ENCODE measurements around the gene JOSD2. TPM values are rescaled to one million over a fixed set of nuclear protein-coding genes. Genes with fewer than 3 reads are reported as not detected.
"Not testable (repeated sequence)": the region's sequence is repeated elsewhere in the genome, so short reads cannot be mapped to it uniquely, and the experiment has no call there.

Gene JOSD2
- polyA plus RNA-seq, 12 donors, result 11.8 to 41.3 (median 17.8) TPM; not detected in 1

DNA sequence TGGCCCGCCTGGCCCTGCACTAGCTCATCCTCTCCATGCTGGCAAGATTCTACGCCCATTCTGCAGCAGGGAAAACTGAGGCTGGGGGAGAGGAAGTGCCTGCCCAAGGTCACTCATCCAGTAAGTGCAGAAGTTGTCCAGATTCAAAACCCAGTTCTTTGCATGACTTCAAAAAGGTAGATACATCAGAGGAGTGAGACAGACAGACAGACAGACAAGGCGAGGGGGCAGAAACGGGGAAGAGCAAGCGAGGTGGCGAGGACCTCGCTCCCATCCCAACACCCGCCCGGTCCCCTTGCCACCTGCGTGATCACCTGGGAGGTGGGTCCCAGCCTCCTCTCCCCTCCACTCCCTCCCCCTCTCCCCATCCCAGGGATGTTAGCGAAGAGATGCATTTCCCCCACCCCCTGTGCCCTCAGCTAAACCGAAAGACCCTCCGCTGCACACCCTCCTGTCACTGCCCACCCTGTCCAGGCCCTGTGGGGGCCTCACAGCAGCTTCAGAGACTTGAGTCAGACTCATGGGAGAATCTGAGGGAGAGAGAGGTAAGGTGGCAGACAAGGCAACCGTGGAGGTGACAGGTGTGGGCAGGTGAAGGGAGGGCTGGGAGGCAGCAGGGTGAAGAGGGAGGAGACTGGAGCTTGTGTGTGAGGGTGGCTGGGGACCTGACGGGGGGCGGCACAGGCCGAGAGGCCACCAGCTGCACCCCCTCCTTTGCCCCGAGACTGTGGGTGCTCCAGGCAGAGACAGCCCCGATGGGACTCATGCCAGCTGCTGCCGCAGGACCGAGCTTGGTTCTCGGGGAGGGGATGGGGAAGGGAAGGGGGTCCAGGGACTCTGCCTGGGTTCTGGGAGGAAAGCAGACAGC, 38.3 kb upstream of the JOSD2 start:
- DNase-seq, result no peak

- DNase-seq, result no peak
Measured at GRCh38 chr19:50548191-50549058, 37.4 kb upstream of the JOSD2 start.

GRCh38 chr19:50547385-50548190, 36.6 kb upstream of the JOSD2 start:
- no peak for DNase-seq

DNA sequence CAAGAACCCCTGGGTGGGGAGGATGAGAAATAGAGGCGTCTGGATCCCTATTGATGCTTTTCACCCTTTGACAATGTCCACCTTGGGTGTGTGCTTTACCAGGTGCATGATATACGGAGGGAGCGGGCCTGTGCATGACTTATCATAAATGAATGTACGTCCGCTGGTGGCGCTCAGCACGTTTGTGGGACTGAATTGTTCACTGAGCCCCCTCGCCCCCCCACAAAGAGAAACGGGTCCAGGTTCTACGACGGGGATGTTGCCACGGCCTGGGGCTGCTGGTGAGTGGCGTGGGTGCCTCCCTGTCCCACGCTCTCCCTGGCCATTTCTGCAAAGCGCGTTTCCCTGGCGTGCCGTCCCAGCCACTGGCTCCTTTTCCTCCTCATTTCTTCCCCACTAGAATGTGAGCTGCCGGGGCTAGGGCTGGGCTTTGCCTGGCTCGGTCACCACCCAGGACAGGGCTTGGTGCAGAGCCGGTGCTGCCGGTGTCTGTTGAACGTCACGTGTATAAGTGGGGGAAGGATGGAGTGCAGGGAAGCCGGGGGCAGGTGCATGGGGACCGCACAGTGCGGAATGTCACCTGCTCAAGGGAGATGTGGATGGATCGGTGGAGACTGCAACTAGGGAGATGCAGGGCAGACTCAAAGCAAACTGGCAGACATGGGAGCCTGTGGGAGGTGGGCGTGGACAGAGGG, 35.7 kb upstream of the JOSD2 start:
- DNase-seq, result no peak

DNA sequence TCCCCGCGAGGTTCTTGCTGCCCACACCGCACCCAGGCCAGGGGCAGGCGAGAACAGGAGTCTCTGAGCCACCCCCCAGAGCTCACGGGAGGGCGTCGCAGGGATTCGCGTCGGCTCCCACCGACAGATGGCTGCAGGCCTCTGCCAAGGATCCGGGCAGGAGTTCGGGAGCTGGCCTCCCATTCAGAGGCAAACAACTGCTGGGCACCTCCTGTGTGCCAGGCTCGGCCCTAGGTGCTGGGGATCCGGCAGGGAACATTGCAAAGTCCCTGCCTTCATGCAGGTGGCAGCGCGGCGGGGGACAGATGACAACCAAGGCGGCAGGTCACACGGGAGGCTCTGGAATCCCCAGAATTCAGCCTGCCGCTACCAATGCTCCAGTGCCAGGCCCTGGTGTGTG, 32.0 kb upstream of the JOSD2 start:
- DNase-seq, result no peak

DNA sequence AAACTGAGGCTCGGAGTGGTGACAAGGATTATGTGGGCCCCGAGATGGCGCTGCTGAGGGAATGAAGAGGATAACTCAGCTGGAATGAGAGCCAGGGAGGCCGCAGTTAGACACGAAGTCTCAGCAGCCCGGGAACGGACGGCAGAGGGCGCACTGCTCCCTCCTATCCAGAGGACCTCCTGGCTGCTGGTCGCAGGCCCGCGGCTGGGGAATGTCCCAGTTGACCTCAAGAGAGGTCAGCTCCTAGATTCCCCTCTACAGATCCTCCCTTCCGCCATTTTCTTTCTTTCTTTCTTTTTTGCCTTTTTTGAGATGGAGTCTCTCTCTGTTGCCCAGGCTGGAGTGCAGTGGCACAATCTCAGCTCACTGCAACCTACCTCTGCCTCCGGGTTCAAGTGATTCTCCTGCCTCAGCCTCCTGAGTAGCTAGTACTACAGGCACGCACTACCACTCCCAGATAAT, 26.8 kb upstream of the JOSD2 start:
- DNase-seq, result peak; percentile 71

DNA sequence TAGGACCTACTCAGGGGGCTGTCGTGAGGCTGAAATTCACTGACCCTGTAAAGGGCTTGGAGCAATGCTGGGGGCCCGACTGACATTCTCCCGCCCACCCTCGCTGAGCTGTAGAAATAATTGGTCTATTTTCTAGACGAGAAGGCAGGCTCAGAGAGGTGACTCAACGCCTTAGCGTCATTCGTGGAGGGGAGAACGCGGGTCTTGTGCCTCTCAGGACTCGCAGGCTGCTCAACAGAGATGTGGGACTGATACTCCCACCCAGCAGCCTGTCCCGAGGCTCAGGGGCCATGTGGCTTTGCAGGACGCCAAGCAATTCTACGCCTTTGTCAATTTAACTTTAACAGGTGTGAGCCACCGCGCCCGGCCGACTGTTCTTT, 26.3 kb upstream of the JOSD2 start:
- no peak for DNase-seq

DNA sequence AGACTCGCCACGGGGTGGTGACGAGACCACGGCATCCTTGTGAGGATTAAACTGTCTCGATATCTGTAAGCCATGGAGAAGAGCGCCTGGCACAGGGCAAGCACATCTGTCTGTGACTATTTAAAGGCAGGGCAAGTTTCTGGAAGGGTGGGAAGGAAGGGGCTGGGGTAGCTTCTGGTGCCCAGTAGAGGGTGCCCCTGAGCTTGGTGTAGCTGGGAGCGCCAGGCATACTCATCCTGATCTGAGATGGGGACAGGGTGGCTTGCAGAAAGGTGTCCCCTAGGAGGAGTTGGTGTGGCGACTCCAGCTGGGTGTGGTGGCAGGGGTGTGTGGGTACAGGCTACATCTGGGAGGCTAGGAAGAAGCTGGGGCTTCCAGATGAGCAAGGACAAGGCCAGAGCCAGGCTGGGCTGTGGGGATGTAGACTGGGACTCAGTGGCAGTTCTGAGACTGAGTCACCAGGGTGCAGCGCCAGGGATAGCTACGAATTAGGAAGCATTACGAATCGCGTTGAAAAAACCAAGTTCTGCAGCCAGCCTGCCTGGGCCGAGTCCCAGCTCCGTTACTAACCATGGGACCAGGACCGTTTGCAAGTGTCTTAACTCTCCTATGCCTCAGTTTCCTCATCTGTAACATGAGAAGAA, 25.8 kb upstream of the JOSD2 start:
- no peak for DNase-seq

GRCh38 chr19:50535672-50536187, 24.7 kb upstream of the JOSD2 start:
- DNase-seq, result no peak

- DNase-seq, result no peak
Measured at GRCh38 chr19:50534478-50534877, 23.5 kb upstream of the JOSD2 start.

DNA sequence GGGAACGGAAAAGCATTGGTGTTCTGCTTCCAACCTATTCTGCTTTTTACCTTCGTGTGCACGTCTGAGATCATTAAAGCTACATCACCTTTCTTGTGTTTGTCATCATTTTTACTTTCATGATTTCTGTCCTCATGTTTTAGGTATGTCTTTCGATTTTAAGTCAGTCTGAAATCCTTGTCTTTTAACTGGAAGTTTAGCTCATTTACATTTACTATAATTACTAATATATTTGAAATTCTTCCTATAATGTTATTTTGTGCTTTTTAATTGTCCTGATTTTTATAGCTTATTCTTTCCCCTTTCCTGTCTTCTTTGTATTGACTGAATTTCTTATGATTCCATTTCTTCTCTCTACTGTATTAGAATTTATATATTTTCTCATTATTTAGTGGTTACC, 22.0 kb upstream of the JOSD2 start:
- DNase-seq, result no peak

GRCh38 chr19:50531171-50531612, 20.2 kb upstream of the JOSD2 start:
- DNase-seq, result no peak

DNA sequence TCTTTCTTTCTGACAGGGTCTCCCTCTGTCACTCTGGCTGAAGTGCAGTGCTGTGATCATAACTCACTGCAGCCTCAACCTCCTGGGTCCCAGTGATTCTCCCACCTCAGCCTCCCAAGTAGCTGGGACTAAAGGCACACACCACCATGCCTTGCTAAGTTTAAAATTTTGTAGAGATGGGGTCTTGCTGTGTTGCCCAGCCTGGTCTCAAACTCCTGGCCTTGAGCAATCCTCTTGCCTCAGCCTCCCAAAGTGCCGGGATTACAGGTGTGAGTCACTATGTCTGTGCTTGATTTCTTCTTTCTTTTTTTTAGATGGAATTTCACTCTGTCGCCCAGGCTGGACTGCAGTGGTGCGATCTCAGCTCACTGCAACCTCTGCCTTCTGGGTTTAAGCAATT, 17.1 kb upstream of the JOSD2 start:
- not testable (repeated sequence) for DNase-seq

GRCh38 chr19:50522881-50523280, 11.9 kb upstream of the JOSD2 start:
- no peak for DNase-seq

DNA sequence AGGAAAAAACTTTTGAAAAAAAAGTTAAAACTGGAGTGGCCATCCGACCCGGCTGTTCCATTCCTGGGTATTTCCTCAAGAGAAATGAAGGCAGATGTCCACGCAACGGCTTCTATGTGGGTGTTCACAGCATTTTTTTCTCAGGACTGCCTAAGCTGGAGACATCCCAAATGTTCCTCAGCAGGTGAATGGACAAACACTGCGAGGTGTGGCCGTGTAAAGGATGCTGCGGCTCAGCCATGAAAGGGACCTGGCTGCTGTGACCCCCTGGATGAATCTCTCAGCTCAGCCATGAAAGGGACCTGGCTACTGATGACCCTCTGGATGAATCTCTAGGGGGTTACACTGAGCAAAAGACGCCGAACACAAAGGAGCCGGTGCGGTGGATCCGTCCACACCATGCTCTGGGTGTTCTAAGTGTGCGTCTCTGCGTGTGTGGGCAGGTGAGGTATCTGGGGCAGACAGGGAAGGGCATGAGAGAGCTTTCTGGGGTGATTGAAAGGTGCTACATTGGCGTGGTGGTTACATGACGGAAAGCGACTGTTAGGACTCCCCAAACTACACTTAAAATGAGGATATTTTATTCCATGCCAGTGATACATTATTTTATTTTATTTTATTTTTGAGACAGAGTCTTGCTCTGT, 10.0 kb upstream of the JOSD2 start:
- no peak for DNase-seq

DNA sequence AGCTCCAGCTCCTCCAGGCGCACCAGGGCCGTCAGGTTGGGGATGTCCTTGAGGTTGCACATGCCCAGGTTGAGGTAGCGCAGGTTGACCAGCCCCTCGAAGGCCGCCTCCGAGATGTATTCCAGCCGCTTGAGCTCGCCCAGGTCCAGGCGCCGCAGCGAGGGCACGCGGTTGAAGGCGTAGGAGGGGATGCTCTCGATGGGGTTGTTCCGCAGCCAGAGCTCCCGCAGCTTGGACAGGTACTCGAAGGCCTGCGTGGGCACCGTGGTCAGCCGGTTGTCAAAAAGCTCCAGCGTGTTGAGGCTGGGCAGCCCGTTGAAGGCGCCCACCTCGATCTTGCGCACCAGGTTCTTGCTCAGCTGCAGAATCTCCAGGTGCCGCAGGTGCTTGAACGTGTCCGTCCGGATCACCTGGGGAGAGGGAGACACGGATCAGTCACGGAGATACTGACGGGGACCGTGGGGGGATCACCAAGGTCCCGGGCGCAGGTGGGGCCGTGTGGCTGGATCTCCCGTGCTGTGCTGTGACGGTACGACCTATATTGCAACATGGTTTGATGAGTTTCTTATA, 8.1 kb upstream of the JOSD2 start:
- no peak for DNase-seq

- no peak for DNase-seq
Measured at GRCh38 chr19:50518091-50519005, 7.4 kb upstream of the JOSD2 start.

DNA sequence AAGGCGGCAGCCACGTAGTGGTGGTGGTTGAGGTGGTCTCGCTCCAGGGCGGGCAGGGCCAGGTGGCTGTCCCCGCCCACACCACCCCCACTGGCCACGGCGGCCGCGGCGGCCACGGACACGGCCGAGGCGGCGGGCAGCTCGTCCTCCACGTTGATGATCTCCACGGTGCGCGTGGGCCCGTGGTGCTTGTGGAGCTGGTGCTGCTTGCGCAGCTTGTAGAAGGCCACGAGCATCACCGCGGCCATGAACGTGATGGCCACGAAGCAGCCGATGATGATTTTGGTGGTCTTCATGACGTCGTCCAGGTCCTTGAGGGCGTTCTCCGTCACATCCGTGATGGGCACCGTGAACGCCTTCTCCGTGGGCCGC, 6.7 kb upstream of the JOSD2 start:
- no peak for DNase-seq

All from muscle of arm (tissue), 12 donors.